B cell (primary cell): Measurements from ENCODE around the gene TMEM176A. TPM values are rescaled to one million over a fixed set of nuclear protein-coding genes. Genes with fewer than 3 reads are reported as not detected.
"Not testable (repeated sequence)": the region's sequence is repeated elsewhere in the genome, so short reads cannot be mapped to it uniquely, and the experiment has no call there.

Experiments used
- ATAC-seq: fragments of 200-7000 bp; cut with Tn5 transposase; one replicate; pipeline ENCODE4 v1.10.0; 2021; ENCODE audit warnings: low read depth, mild to moderate bottlenecking, moderate number of reproducible peaks, moderate library complexity
- CTCF ChIA-PET: fragments of 350-600 bp; sonication (Branson Sonifier 250); formaldehyde crosslinking; loops from one replicate; lab custom pipeline; 2021; ENCODE audit warnings: antibody characterized with exemption, inconsistent platforms; lab: Charles Lee
- POLR2A ChIA-PET: fragments of 350-600 bp; sonication (Branson Sonifier 250); formaldehyde crosslinking; loops from one replicate; lab custom pipeline; 2021; ENCODE audit warnings: antibody characterized with exemption; lab: Charles Lee
- DNase-seq: peaks from one replicate; pipeline ENCODE4 v3.0.0; 2013
- H2AFZ ChIP-seq: 2 replicates; pipeline ENCODE4 v1.6.1; 2012; ENCODE audit warnings: mild to moderate bottlenecking, low read depth, low read length; ENCODE audit not compliant: insufficient read depth, poor library complexity, severe bottlenecking
- H3K27ac ChIP-seq, 2 donors: 1 replicate in 1 of 2; 2 replicates in 1 of 2; pipeline ENCODE4 v1.5.1; 2012 to 2013; ENCODE audit warnings: low read length in 2 of 2, mild to moderate bottlenecking in 2 of 2, moderate library complexity in 1 of 2
- H3K27me3 ChIP-seq, 4 experiments: fragments of 200-600 bp in 1 of 4; sonication (generic) in 1 of 4; replicated peaks in 1 of 4; 1 replicate in 2 of 4; 2 replicates in 2 of 4; pipeline versions ENCODE4 v1.6.1 to v1.7.0; 2013 to 2016; ENCODE audit warnings: low read length in 3 of 4, mild to moderate bottlenecking in 2 of 4, mixed read lengths in 1 of 4, moderate library complexity in 1 of 4; ENCODE audit not compliant: insufficient read depth in 4 of 4, control insufficient read depth in 3 of 4; ENCODE audit errors: control extremely low read depth in 1 of 4
- H3K36me3 ChIP-seq, 2 experiments: replicated peaks in 1 of 2; 1 replicate in 1 of 2; 2 replicates in 1 of 2; pipeline versions ENCODE4 v1.6.1 to v1.7.1; 2013; ENCODE audit warnings: low read length in 1 of 2; ENCODE audit not compliant: insufficient read depth in 2 of 2, control insufficient read depth in 1 of 2; ENCODE audit errors: control extremely low read depth in 1 of 2, extremely low read depth in 1 of 2
- H3K4me1 ChIP-seq, 2 donors: fragments of 200-600 bp in 1 of 2; sonication (generic) in 1 of 2; 1 replicate in 1 of 2; 2 replicates in 1 of 2; pipeline versions ENCODE4 v1.5.1 to v1.6.1; 2013 to 2017; ENCODE audit warnings: low read length in 2 of 2; ENCODE audit not compliant: control insufficient read depth in 2 of 2, insufficient read depth in 2 of 2
- H3K4me2 ChIP-seq: replicated peaks from 2 replicates; pipeline ENCODE3; 2012; ENCODE audit warnings: mild to moderate bottlenecking, low read depth, low read length; ENCODE audit not compliant: poor library complexity, severe bottlenecking
- H3K4me3 ChIP-seq, 5 experiments: fragments of 200-600 bp in 1 of 5; sonication (generic) in 1 of 5; 1 replicate in 3 of 5; 2 replicates in 2 of 5; pipeline versions ENCODE4 v1.5.1 to v1.7.0; 2011 to 2016; ENCODE audit warnings: low read length in 4 of 5, mild to moderate bottlenecking in 4 of 5, low read depth in 2 of 5, control low read depth in 1 of 5, moderate library complexity in 1 of 5; ENCODE audit not compliant: insufficient read depth in 1 of 5; ENCODE audit errors: control extremely low read depth in 1 of 5, extremely low read depth in 1 of 5
- H3K79me2 ChIP-seq: fragments of 200-600 bp; sonication (generic); one replicate; pipeline ENCODE4 v1.6.0; 2016; ENCODE audit warnings: low read length; ENCODE audit not compliant: control insufficient read depth, insufficient read depth
- H3K9ac ChIP-seq: fragments of 200-600 bp; sonication (generic); 2 replicates; pipeline ENCODE4 v1.6.1; 2017; ENCODE audit warnings: mild to moderate bottlenecking, low read length, moderate library complexity
- H3K9me3 ChIP-seq, 3 donors: one replicate each; pipeline versions ENCODE4 v1.6.1 to v1.7.1; 2013; ENCODE audit warnings: low read length in 2 of 3; ENCODE audit not compliant: control insufficient read depth in 2 of 3, insufficient read depth in 1 of 3; ENCODE audit errors: control extremely low read depth in 1 of 3
- H4K20me1 ChIP-seq: 2 replicates; pipeline ENCODE4 v1.6.0; 2012; ENCODE audit warnings: mild to moderate bottlenecking, low read length; ENCODE audit not compliant: insufficient read depth, control insufficient read depth, poor library complexity, severe bottlenecking
- H3K27ac Mint-ChIP-seq: one replicate; pipeline ENCODE4 v1.8.0; 2021; ENCODE audit warnings: mixed read lengths
- H3K27me3 Mint-ChIP-seq: one replicate; pipeline ENCODE4 v1.8.0; 2021; ENCODE audit warnings: mixed read lengths
- H3K4me1 Mint-ChIP-seq: one replicate; pipeline ENCODE4 v1.8.0; 2021; ENCODE audit warnings: mixed read lengths
- H3K4me3 Mint-ChIP-seq: one replicate; pipeline ENCODE4 v1.8.0; 2021; ENCODE audit warnings: mixed read lengths
- H3K9me3 Mint-ChIP-seq: one replicate; pipeline ENCODE4 v1.8.0; 2022; ENCODE audit warnings: mixed read lengths; ENCODE audit not compliant: insufficient read depth
- CTCF ChIP-seq: fragments of 200-600 bp; IDR thresholded peaks from one replicate; pipeline ENCODE4 v1.8.0; 2022; ENCODE audit warnings: antibody characterized with exemption, mild to moderate bottlenecking
- EZH2 ChIP-seq: IDR thresholded peaks from 2 replicates; pipeline ENCODE4 v1.6.1; 2012; ENCODE audit warnings: borderline replicate concordance, low read depth, mild to moderate bottlenecking, moderate library complexity, low read length; ENCODE audit not compliant: insufficient read depth, poor library complexity, severe bottlenecking
- WGBS: methylation state at CpG from one replicate; pipeline ENCODE4 v1.1.5; 2013; ENCODE audit warnings: missing lambda C conversion rate; ENCODE audit not compliant: insufficient coverage; 5-methylcytosine and 5-hydroxymethylcytosine counted together
- intact Hi-C: fragments of 100-400 bp; cut with micrococcal nuclease; formaldehyde crosslinking; loops from one replicate; pipeline ENCODE4 v1.10.0; 2022
- polyA plus RNA-seq: library from polyadenylated mRNA; depleted of rRNA; stranded (reverse); fragments of >200 nt; gene quantifications from 2 replicates; pipeline ENCODE4 v1.2.3, GENCODE V29; 2012
- total RNA-seq, 2 donors: library from RNA; stranded (reverse); fragments of 120-200 nt in 1 of 2; gene quantifications; 1 replicate in 1 of 2; 2 replicates in 1 of 2; pipeline versions ENCODE4 v1.2.3 to v1.2.4, GENCODE V29; 2013 to 2022

Gene TMEM176A
- total and polyA plus RNA-seq, 2 donors (not counting 1 experiment from before 2014, with no cell fraction given): 1.1 TPM; not detected in 1

GRCh38 chr7:150769768-150770167 lies 30.8 kb upstream of the TMEM176A start:
- Mint-ChIP-seq H3K4me1 (no peaks in the 10 kb centered on the region), H3K9me3 (peaks cover 8% of the 10 kb centered on the region), H3K27me3 (peaks cover 6% of the 10 kb centered on the region), H3K4me3 (no peak overlapping the region), H3K27ac (no peak overlapping the region)
- Histone ChIP-seq H3K36me3 (no peaks in the 10 kb centered on the region), H2AFZ (no peak overlapping the region), H3K27me3 (peaks cover 0 to 6% (median 2%) of the 10 kb centered on the region in 4 experiments), H3K4me2 (no peak overlapping the region), H4K20me1 (no peaks in the 10 kb centered on the region), H3K9me3 (peaks cover 0 to 3% (median 0%) of the 10 kb centered on the region in 3 donors), H3K4me3 (no peak overlapping the region), H3K4me1 (no peaks in the 10 kb centered on the region), H3K79me2 (no peaks in the 10 kb centered on the region), H3K9ac (no peak overlapping the region), H3K27ac (no peak overlapping the region)
- ATAC-seq: no peak
- TF ChIP-seq CTCF (no peak), EZH2 (no peak)
- ChIA-PET CTCF (interaction anchor here (1.1 to 3.3 kb wide), 2 partner anchors 9 to 321 kb away, joined by 5 to 15 read pairs; no protein-coding TSS in a partner anchor), POLR2A (no interaction called here)
- intact Hi-C loops: loop anchor here (10.0 kb wide), 1 partner anchor 215 kb away; no protein-coding TSS in a partner anchor
- DNase-seq: no peak
- WGBS: no CpG with 5 or more reads among the region's 4 CpGs

- H3K27ac Mint-ChIP-seq, CTCF ChIA-PET, H3K4me3 Mint-ChIP-seq, H4K20me1 ChIP-seq, H3K27me3 Mint-ChIP-seq, H3K27ac ChIP-seq, H3K27me3 ChIP-seq, H3K4me1 Mint-ChIP-seq, DNase-seq, POLR2A ChIA-PET, H3K36me3 ChIP-seq, H3K4me2 ChIP-seq, H3K4me3 ChIP-seq, H3K79me2 ChIP-seq, H3K4me1 ChIP-seq, H3K9me3 ChIP-seq, H3K9ac ChIP-seq, ATAC-seq, H2AFZ ChIP-seq: not testable (repeated sequence)
- intact Hi-C loops: loop anchor here (10.0 kb wide), 1 partner anchor 211 kb away; no protein-coding TSS in a partner anchor
- WGBS: no CpG with 5 or more reads among the region's 1 CpG
- H3K9me3 Mint-ChIP-seq: peaks cover 11% of the 10 kb centered on the region
Measured at GRCh38 chr7:150774131-150774530, 26.4 kb upstream of the TMEM176A start.
